ENCODE measurements around the gene TULP3.
A peak's percentile ranks its signal among the peaks of the same experiment; 100 is the strongest.
"Not testable (repeated sequence)": the region's sequence is repeated elsewhere in the genome, so short reads cannot be mapped to it uniquely, and the experiment has no call there.

Gene TULP3

GRCh38 chr12:2890388-2891239 is at the start of gene TULP3:
Gene TULP3 (plus strand): TSS chr12:2890891. CDS start chr12:2890948, 57 bp downstream.
- peak; percentile 98 to 99 for DNase-seq

DNA sequence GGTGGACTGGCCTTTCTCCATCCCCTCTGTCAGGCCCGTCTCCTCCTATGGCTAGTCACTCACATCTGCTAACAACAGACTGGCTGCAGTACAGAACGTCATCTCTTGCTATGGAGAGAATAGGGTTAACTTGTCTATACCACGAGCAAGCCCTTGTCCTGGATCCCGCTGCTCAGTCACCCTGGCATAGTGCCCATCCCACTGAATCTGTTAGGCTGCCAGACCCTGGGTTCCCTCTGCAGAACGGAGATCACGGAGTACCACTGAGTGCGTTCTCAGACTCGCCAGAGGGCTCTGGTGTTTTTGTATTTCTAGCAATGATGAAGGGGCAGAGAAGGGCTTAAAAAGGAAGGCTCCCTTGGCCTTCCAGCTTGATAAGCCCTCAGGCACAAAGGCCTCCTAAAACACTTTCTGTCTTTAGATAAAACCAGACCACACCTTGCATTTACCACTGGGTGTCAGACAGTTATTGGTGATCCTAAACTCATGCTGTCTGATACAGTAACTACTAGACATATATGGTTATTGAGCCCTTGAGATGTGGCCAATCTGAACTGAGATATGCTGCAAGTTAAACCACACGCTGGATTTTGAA is 49.5 kb upstream of the TULP3 start:
- DNase-seq: no peak

- no peak for DNase-seq
These were observed 47.7 kb upstream of the TULP3 start for GRCh38 chr12:2842948-2843347.

DNA sequence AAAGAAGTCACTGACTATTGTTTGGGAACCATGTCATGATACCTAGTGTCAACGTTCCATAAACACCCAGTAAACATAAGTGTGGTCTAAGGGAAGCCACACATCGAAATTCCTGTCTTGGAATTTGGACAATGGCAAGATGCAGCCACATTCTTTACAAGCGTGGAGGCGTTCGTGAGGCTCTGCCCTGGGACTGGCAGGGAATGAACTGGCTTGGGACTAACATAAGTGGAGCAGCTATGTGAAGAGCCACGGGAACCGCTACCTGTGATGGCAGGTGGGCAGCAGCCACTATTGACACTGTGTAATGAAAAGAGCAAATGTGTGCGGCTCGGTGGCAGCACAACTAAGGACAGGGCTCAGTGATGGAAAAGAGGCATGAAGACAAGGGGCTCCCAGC is 45.9 kb upstream of the TULP3 start:
- DNase-seq: no peak

DNA sequence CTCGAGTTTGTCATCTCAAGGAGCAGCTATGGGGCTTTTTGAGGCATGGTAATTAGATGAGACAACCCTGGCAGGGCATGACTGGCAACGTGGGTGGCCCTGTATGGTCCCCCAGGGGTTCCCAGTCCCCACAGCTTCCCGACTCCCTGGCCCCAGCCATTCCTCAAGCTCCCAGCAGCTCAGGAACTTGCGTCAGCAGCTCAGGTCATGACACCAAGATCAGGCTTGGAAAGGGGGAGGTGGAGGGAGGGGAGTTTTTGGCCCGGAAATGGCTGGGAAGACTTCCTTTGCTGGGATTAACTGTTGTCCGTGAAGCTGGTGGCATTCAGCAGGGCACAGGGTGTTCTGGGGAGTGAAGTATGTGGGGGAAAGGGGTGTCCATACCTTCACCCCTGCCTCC is 45.4 kb upstream of the TULP3 start:
- DNase-seq: no peak

DNA sequence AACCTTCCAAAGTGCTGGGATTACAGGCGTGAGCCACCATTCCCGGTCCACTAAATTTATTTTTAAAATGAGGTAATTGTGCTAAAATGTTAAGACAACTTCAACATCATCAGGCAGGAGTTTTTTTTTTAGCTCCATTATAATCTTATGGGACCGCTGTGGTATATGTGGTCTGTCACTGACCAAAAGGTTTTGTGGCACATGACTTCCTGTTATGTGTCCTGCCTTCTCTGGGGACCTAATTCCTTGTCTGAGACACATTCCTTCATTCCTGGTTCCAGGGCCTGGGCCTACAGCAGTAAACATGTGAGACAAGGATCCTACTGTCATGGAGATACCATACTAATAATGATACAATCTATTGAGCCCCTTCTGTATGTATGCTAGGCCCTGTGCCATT is 38.8 kb upstream of the TULP3 start:
- no peak for DNase-seq

DNA sequence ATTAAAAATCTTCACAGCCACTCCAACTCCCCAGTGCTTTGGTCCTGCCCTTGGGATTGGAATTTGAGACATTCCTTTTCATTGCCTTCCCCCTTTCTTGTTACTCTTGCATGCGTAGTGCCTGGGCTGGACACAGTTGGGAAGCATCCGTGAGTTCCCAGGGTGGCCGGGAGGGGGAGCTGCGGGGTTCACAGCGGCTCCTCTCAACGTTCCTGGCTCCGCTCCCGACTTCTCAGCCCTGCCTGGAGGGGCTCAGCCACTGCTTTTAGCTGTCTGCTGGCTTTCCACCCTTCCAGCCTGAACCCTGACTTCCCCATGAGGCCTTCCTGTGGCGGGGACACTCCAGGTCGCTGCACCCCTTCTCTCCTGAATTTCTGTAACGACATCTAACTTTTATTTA is 37.1 kb upstream of the TULP3 start:
- peak; percentile 25 to 27 for DNase-seq

DNA sequence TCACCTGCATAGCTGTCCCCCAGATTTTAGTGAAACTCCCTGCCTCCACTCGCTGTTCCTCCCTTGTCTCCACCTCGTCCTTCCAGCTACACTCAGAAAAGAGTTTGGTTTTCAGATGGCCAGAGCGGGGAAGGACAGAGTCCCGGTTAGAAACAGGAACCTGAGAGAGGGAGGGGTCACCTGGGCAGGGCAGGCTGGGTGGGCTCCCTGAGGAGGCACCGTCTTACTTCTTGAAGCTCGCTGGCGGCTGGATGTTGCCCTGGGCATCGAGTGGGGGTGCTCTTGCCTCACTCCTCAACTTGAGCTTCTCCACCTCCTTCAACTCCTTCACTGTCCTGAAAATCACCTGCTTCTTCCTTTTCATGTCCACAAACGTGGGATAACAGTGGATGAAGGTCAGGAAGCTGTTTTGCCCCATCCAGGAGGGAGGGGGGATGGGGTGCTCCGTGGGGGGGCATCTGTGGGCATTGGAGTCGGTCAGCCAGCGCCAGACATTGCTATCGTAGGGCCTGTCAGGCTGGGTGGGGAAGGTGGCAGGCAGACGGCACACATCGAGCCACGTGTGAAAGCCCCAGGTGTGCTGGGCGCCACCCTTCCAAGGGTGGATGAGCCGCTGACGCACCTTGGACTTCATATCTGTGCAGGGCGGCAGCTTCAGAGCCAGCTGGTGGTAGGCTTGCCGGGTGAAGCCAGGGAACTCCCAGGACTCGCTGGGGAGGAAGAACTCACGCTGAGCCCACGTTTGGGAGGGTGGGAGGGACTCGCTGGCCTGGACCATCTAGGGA is 35.8 kb upstream of the TULP3 start:
- DNase-seq: no peak

GRCh38 chr12:2855546-2855945 is 35.1 kb upstream of the TULP3 start:
- no peak for DNase-seq

- no peak for DNase-seq
These were observed 34.6 kb upstream of the TULP3 start for GRCh38 chr12:2856051-2856450.

DNA sequence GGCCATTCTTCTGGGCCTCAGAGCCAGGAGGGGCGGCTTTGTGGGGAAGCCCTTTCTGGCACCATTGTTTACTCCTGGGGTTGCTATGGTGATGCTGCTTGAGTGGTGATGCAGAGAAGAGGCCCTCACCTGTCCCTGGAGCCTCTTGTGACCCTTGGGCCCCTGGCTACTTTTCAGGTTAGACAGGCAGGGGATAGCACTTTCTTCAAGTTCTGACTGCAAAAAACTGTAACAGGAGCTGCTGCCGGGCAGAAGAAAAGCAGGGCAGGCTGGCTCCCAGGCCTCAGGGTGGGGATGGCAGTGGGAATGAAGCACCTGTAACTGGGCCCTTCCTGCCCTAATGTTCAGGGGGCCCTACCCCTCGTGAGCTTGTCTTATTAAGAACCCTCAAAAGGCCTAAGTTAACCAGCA is 33.7 kb upstream of the TULP3 start, which contains the start of gene TEX52:
Gene TEX52, minus strand, starts transcription at position 19 of the 411 bp plus-strand sequence. Its CDS starts 13 bp downstream, at position 6.
- no peak for DNase-seq

GRCh38 chr12:2857576-2857975 is 33.1 kb upstream of the TULP3 start:
- DNase-seq: no peak

- no peak for DNase-seq
These were observed 32.4 kb upstream of the TULP3 start for GRCh38 chr12:2858334-2858733.

DNA sequence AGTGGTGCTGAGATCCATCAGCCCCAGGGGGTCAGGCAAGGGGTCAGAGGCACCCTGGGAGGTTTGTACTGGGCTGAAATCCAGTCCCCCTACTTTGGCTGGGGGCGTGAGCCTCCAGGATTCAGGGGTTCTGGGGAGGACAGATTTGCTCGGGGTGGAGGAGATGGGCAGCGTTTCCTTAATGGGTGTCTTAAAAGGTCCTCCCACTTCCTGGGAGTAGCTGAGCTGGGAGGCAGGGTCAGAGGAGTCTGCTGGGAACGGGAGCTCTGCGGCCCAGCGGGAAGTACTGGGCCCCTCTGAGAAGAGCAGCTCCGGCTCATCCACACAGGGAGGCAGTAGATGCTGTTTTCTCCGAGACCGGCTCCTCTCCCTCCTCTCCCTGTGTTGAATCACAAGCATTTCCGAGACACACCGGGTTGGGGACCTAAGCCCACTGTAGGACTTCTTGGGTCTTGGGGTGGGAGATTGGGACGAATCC is 31.7 kb upstream of the TULP3 start:
- DNase-seq: no peak

GRCh38 chr12:2860170-2860569 is 30.5 kb upstream of the TULP3 start:
- DNase-seq: no peak

GRCh38 chr12:2862876-2863275 is 27.8 kb upstream of the TULP3 start:
- DNase-seq: no peak

- DNase-seq: not testable (repeated sequence)
These were observed 27.3 kb upstream of the TULP3 start for GRCh38 chr12:2863402-2863801.

GRCh38 chr12:2864198-2864597 is 26.5 kb upstream of the TULP3 start:
- DNase-seq: no peak

- DNase-seq: not testable (repeated sequence)
These were observed 21.6 kb upstream of the TULP3 start for GRCh38 chr12:2868986-2869632.

GRCh38 chr12:2876431-2877046 is 14.2 kb upstream of the TULP3 start:
- peak in 1 of 2 donors; percentile 16 for DNase-seq

GRCh38 chr12:2877047-2877952 is 13.4 kb upstream of the TULP3 start, which contains the start of the genes FOXM1 and RHNO1:
Gene FOXM1 (minus strand): TSS chr12:2877174. CDS start chr12:2874478, 2,696 bp downstream.
Gene RHNO1 (plus strand): TSS chr12:2877223. CDS start chr12:2885367, 8,144 bp downstream.
- DNase-seq: peak; percentile 86 to 90

Measured in CD4-positive, alpha-beta T cell treated with Interleukin-4 for 1 hour (primary cell).